ENCODE measurements around the gene MAP2K5.

The MAP2K5 gene

DNA sequence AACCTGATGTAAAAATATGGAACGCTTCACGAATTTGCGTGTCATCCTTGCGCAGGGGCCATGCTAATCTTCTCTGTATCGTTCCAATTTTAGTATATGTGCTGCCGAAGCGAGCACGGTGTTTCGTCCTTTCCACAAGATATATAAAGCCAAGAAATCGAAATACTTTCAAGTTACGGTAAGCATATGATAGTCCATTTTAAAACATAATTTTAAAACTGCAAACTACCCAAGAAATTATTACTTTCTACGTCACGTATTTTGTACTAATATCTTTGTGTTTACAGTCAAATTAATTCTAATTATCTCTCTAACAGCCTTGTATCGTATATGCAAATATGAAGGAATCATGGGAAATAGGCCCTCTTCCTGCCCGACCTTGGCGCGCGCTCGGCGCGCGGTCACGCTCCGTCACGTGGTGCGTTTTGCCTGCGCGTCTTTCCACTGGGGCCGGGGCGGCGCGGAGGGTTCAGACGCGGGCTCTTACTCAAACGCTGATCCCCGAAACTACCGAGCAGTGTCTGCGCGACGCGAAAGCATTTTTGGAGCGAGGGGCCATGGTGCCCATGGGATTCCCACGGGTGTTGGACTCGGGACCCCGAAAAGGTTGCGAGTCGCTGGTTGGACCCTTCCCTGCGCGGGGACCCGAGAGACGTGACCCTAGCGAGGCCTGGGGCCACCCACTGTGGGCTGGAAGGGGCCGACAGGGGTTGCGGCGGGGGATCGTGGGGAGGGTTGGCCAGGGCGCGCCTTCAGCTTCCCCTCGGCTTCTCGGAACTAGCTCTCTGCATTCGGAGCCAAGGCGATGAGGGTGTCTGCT is 297.6 kb downstream of the MAP2K5 start, which contains the start of gene RNU6-1:
TSS of gene RNU6-1 (minus strand) at position 117 of the 820 bp plus-strand sequence.
- H3K27ac ChIP-seq: peak within 1 kb of the TSS; percentile 70
- no peak for TF ChIP-seq ZFX (IDR thresholded peaks at IDR 0.05; ENCODE audit: borderline replicate concordance)
- TF ChIP-seq, protein P1, sequence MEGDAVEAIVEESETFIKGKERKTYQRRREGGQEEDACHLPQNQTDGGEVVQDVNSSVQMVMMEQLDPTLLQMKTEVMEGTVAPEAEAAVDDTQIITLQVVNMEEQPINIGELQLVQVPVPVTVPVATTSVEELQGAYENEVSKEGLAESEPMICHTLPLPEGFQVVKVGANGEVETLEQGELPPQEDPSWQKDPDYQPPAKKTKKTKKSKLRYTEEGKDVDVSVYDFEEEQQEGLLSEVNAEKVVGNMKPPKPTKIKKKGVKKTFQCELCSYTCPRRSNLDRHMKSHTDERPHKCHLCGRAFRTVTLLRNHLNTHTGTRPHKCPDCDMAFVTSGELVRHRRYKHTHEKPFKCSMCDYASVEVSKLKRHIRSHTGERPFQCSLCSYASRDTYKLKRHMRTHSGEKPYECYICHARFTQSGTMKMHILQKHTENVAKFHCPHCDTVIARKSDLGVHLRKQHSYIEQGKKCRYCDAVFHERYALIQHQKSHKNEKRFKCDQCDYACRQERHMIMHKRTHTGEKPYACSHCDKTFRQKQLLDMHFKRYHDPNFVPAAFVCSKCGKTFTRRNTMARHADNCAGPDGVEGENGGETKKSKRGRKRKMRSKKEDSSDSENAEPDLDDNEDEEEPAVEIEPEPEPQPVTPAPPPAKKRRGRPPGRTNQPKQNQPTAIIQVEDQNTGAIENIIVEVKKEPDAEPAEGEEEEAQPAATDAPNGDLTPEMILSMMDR (IDR thresholded peaks at IDR 0.05): no peak

DNA sequence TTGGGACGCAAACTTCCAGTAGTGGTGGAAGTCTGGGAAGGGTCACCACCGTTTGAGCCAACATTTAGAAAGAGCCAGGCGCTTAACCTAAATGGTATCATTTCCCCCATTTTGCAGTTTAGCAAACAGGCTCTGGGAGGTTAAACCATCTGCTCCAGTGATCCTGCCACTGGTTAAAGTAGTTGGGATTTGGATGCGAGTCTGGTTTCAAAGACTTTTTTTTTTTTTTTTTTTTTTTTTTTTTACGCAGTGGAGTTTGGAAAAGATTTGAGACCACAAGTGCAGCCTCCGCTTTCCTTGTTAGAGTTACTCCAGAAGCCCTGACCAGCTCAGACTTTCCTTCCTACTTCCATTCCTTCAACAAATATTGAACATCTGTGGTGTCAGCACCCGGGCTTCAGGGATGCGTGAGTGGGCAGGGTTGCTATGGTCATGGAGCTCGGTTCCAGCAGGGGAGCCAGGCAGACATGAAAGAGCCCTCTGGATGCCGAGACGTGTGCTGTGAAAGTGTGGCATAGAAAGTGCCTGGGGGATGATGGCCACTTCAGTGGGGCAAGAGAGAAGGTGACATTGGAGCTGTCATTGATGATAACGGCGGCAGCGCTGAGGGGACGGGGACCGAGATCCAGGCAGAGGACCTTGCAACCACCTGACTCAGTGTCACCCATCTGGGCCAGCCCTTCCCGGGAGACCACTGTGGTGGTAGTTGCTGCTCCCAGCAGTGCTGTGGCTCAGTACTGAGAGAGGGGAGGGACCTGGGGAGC is 298.4 kb downstream of the MAP2K5 start:
- TF ChIP-seq, protein P1 (IDR thresholded peaks at IDR 0.05): no peak
- TF ChIP-seq ZFX (IDR thresholded peaks at IDR 0.05; ENCODE audit: borderline replicate concordance): no peak
- peak overlapping the region; percentile 70 for H3K27ac ChIP-seq

DNA sequence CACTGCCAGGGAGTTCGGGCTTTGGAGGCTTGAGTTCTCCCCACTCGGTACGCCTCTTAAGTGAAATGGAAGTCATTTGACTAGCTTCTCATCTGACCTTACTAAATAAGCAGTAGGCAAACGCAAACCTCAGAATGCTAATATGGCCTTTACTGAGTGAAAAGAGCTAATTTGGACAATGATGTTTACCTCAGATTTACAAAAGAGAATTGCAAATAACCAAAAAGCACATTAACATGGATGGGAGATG is 298.9 kb downstream of the MAP2K5 start:
- no peak overlapping the region for H3K27ac ChIP-seq
- TF ChIP-seq ZFX (IDR thresholded peaks at IDR 0.05; ENCODE audit: borderline replicate concordance): no peak
- TF ChIP-seq, protein P1 (IDR thresholded peaks at IDR 0.05): no peak

DNA sequence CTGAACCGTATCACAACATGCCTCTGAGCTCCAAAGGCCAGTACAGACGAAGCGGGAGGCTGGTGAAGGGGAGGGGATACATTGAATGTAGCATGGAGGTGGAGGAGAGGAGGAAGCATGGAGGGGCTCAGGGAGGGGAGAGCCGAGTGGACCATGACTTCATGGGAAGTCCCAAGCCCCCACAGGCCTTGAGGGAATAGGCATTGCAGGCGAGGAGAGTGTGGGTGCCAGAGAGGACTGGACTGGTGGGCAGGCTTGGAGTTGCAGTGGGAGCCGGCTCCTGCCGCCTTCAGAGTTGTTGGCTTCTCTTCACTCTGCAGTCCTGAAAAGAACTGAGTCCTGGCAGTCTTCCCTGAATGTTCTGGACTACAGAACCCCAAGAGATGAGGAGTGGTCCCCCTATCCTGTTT is 300.6 kb downstream of the MAP2K5 start:
- TF ChIP-seq ZFX (IDR thresholded peaks at IDR 0.05; ENCODE audit: borderline replicate concordance): no peak
- TF ChIP-seq, protein P1 (IDR thresholded peaks at IDR 0.05): no peak
- H3K27ac ChIP-seq: no peak overlapping the region

DNA sequence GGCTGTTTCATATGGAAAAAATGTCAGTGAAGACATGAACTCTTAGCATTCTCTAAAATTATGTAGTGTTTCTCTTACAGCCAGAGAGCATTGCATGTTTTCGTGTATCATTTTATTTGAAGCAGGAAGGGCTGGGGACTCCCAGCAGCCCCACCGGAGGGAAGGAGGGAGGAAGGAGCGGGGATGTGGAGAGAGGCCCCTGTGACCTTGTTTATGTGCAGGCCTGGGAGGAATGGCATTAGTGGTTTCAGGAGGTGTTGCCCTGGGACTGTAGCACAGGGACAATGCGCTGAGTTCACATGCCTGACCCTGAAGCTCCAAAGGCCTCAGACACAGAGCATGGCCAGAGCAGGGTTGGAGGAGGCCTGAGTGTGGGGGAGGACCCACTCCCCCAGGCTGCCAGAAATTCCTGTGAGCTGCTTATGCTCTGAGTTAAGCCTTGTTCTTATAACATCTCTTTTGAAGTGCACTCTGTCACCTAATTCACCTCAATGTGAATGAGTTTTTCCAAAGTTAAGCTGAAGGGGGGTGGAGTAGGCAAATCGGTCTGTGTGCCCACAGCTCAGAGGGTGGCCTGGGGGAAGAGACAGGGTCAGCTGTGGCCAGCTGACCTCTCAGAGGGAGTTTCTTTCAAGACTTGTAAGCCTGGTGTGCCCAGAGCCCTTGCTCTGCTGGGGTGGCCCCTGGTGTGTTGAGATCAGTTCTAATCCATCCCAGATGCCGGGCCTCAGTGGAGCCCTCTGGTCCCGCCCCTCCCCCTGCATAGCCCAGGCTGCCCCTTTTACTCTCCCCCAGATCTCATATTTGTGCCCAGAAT is 301.3 kb downstream of the MAP2K5 start:
- TF ChIP-seq ZFX (IDR thresholded peaks at IDR 0.05; ENCODE audit: borderline replicate concordance): no peak
- TF ChIP-seq, protein P1 (IDR thresholded peaks at IDR 0.05): no peak
- H3K27ac ChIP-seq: no peak overlapping the region

DNA sequence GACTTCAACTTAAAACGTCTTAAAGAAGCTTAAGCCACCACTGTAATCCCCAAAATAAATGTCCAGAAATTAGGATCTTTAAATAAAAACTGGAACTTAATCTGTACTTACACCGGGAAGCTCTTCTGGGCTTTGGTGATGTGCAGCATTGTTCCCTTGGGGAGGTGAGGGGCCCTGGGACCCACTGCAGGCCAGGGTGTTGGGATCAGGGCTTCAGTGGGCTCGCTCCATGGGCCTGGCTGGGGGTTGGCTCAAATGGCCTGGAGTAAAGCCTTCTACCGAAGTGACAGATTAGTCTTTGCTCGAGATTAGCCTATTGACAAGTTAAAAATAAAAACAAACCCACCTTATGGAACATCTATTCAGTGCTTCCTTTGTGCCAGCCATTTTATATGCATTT is 303.5 kb downstream of the MAP2K5 start:
- no peak for TF ChIP-seq ZFX (IDR thresholded peaks at IDR 0.05; ENCODE audit: borderline replicate concordance)
- TF ChIP-seq, protein P1 (IDR thresholded peaks at IDR 0.05): no peak
- H3K27ac ChIP-seq: no peak overlapping the region
